ENCODE results near the gene GJD3.
"Not testable (repeated sequence)": the region's sequence is repeated elsewhere in the genome, so short reads cannot be mapped to it uniquely, and the experiment has no call there.

GJD3 gene

DNA sequence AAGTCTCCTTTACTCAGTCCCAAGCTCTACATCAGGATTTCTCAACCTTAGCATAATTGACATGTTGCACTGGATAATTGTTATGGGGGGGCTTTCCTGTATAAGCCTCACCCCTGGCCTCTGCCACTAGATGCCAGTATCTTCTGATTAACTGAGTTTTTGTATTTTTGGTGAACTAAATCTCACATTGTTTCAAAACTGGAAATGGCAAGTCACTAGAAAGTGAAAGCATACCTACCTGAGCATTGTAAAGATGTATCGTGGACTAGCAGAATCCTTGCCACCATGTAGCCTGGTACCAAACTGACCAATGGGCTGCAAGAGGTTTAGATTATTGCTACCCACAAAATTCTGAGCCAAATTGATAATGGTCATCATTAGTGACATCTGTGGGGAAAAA, 38.1 kb upstream of the GJD3 start:
- H3K27ac ChIP-seq, result no peak overlapping the region
- TF ChIP-seq, protein P1, sequence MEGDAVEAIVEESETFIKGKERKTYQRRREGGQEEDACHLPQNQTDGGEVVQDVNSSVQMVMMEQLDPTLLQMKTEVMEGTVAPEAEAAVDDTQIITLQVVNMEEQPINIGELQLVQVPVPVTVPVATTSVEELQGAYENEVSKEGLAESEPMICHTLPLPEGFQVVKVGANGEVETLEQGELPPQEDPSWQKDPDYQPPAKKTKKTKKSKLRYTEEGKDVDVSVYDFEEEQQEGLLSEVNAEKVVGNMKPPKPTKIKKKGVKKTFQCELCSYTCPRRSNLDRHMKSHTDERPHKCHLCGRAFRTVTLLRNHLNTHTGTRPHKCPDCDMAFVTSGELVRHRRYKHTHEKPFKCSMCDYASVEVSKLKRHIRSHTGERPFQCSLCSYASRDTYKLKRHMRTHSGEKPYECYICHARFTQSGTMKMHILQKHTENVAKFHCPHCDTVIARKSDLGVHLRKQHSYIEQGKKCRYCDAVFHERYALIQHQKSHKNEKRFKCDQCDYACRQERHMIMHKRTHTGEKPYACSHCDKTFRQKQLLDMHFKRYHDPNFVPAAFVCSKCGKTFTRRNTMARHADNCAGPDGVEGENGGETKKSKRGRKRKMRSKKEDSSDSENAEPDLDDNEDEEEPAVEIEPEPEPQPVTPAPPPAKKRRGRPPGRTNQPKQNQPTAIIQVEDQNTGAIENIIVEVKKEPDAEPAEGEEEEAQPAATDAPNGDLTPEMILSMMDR (conservative IDR thresholded peaks at IDR 0.05), result no peak

DNA sequence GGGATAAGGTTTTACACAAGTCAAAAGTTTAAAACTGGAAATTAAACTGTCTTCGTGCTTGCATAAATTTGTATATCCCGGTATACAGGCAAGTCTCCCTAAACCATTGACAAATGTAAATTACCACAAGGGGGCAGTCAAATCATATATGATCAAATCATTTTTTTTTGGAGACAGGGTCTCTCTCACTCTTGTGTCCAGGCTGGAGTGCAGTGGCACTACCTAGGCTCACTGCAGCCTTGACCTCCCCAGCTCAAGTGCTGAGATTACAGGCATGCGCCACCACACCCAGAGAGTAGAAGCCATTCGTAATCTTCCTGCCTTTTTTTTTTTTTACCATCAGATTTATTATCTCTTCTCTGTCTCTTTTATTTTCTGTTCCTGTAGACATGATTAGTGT, 34.6 kb upstream of the GJD3 start:
- TF ChIP-seq, protein P1 (conservative IDR thresholded peaks at IDR 0.05), result peak; percentile 80
- no peak overlapping the region for H3K27ac ChIP-seq

DNA sequence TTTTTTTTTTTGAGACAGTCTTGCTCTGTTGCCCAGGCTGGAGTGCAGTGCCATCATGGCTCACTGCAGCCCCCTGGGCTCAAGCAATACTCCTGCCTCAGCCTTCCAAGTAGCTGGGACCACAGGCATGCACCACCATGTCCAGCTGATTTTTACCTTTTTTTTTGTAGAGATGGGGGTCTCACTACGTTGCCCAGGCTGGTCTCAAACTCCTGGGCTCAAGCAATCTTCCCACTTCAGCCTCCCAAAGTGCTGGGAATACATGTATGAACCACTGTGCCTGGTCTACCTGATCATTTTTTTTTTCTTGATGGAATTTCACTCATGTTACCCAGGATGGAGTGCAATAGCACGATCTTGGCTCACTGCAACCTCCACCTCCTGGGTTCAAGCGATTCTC, 22.0 kb upstream of the GJD3 start:
- not testable (repeated sequence) for H3K27ac ChIP-seq

DNA sequence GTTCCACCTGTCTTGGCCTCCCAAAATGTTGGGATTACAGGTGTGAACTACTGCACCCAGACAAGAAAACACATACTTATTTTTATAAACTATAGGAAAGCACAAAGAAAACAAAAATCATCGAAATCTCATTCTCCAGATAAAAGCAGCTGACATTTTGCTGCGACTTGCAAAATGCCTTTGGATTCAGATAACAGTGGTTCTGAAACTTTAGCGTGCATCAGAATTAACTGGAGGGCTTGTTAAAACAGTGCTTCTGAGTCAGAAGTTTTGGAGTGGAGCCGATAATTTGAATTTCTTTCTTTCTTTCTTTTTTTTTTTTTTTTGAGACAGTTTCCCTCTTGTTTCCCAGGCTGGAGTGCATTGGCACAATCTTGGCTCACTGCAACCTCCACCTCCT, 17.7 kb upstream of the GJD3 start:
- TF ChIP-seq, protein P1 (conservative IDR thresholded peaks at IDR 0.05), result no peak

DNA sequence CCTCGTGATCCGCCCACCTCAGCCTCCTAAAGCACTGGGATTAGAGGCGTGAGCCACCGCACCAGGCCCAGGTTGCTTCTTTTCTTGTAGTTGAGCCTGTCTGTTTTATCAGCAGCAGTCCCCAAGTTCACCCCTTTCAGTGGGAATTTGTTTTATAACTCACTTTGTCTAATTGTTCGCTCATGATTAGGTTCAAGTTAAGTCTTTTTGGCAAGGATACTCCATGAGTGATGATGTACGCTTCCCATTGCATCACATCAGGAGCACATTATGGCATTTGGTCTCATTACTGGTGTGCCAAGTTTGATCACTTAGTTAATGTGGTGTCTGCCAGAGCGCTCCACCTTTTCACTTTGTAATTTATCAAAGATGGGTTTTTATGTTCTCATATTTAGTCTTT, 14.4 kb upstream of the GJD3 start:
- TF ChIP-seq, protein P1 (conservative IDR thresholded peaks at IDR 0.05), result no peak

More for the DNA sequence above, 17.7 kb upstream of the GJD3 start:
- no peak overlapping the region for H3K27ac ChIP-seq

DNA sequence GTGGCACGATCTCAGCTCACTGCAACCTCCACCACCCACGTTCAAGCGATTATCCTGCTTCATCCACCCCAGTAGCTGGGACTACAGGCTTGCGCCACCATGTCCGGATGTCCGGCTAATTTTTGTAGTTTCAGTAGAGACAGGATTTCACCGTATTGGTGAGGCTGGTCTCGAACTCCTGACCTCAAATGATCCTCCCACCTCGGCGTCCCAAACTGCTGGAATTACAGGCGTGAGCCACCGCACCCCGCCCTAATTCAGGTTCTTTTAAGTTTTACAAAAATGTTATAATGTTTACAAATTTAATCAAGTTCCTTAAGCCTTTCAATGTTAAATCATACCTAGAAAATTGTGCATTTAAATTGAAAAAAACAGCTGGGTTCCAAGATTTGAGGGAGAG, 13.3 kb upstream of the GJD3 start:
- TF ChIP-seq, protein P1 (conservative IDR thresholded peaks at IDR 0.05), result no peak
- H3K27ac ChIP-seq, result no peak overlapping the region

More for the DNA sequence above, 14.4 kb upstream of the GJD3 start:
- H3K27ac ChIP-seq, result no peak overlapping the region

DNA sequence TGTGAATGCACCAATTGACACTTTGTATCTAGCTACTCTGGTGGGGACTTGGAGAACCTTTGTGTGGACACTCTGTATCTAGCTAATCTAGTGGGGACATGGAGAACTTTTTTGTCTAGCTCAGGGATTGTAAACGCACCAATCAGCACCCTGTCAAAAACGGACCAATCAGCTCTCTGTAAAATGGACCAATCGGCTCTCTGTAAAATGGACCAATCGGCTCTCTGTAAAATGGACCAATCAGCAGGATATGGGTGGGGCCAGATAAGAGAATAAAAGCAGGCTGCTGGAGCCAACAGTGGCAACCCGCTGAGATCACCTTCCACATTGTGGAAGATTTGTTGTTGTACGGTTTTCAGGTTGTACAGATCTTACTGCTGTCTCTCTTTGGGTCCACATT, 12.0 kb upstream of the GJD3 start:
- H3K27ac ChIP-seq, result not testable (repeated sequence)

DNA sequence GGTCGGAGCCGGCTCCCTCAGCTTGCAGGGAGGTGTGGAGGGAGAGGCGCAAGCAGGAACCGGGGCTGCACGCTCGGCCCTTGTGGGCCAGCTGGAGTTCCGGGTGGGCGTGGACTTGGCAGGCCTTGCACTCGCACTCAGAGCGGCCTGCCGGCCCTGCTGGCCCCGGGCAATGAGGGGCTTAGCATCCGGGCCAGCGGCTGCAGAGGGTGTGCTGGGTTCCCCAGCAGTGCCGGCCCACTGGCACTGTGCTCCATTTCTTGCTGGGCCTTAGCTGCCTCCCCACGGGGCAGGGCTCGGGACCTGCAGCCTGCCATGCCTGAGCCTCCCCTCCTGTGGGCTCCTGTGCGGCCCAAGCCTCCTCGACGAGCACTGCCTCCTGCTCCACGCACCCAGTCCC, 11.2 kb upstream of the GJD3 start:
- H3K27ac ChIP-seq, result not testable (repeated sequence)

DNA sequence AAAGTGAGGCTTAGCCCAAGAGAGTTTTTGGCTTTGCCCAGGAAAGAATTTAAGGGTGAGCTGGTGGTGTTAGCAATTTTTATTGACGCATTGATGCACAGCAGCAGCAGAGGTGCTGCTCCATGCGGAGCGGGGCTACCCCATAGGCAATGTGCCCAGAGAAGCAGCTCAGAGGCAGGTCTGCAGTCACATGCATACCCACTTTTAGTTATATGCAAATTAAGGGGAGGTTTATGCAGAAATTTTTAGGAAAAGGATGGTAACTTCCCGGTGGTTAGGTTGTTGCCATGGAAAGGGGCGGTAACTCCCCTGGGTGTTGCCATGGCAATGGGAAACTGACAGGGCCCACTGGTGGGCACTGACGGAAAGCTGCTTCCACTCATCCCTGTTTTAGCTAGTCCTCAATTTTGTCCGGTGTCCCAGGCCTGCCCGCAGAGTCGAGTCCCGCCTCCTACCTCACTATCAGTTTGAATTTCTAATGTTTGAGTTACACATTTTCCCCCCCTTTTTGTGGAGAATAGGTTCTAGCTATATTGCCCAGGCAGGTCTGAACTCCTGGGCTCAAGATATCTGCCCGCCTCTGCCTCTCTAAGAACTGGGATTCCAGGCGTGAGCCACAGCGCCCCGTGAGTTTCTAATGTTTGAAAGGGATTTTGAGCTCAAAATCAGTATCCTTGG, 10.4 kb upstream of the GJD3 start:
- TF ChIP-seq, protein P1 (conservative IDR thresholded peaks at IDR 0.05), result no peak
- no peak overlapping the region for H3K27ac ChIP-seq

All from VCaP (cell line).